ENCODE measurements around the gene TLCD3B.

GRCh38 chr16:30006095-30006473 lies 25.0 kb downstream of the TLCD3B start:
- TF ChIP-seq CTCF (IDR thresholded peaks at IDR 0.05; ENCODE audit: low read depth, low read length, missing input control) (no peak), REST (IDR thresholded peaks at IDR 0.05) (no peak), SP1 (IDR thresholded peaks at IDR 0.05) (no peak), TAF1 (conservative IDR thresholded peaks at IDR 0.05) (no peak), RXRA (IDR thresholded peaks at IDR 0.05) (no peak), YY1 (IDR thresholded peaks at IDR 0.05) (no peak), ATF3 (IDR thresholded peaks at IDR 0.05) (no peak), RAD21 (IDR thresholded peaks at IDR 0.05) (no peak), JUND (IDR thresholded peaks at IDR 0.05) (no peak)
- TF ChIP-seq, protein P1, sequence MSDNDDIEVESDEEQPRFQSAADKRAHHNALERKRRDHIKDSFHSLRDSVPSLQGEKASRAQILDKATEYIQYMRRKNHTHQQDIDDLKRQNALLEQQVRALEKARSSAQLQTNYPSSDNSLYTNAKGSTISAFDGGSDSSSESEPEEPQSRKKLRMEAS (IDR thresholded peaks at IDR 0.05), result no peak
